CD4-positive, alpha-beta T cell treated with Interleukin-4 for 4 hours (primary cell): Measurements from ENCODE around the gene TMEM128.
"Not testable (repeated sequence)": the region's sequence is repeated elsewhere in the genome, so short reads cannot be mapped to it uniquely, and the experiment has no call there.

Experiments used
- DNase-seq: peaks from one replicate; pipeline ENCODE4 v3.0.0-alpha.2; 2020

The TMEM128 gene

DNA sequence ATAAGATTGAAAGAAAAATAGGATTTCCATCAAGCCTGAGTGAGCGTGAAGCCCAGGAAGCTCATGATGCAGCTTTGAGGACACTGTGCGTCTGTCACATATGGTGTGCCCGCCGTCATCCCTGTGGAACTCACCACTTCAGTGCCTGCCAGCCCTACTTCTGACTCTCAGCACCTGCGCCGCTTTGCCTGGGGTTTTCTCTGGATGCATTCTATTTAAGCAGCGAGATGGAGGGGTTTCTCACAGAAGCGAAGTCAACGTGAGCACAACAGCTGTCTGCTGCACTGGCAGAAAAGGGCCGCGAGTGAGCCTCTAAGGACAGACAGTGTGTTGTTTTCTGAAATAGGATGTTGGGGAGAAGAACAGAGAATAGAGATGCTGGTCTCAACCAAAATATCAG is 6.2 kb upstream of the TMEM128 start:
- no peak for DNase-seq

DNA sequence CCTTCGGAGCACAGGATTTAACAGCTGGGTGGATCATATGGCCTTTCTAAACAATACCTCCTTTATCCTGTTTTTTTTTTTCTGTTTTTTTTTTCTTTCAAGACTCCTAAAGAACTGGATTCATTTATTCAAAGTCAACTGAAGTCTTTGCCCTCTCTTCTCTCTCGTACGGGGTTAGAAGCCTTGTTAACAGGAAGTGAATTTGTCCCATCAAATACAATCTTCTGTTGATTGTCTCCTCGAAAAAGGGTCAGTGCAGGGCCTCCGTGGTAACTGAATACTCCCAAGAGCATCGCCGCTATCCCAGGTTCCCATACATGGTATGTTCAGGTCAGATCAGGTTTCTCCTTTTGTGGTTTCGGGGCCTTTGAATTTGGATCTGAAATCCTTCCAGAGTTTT is 1.8 kb upstream of the TMEM128 start:
- DNase-seq = no peak

DNA sequence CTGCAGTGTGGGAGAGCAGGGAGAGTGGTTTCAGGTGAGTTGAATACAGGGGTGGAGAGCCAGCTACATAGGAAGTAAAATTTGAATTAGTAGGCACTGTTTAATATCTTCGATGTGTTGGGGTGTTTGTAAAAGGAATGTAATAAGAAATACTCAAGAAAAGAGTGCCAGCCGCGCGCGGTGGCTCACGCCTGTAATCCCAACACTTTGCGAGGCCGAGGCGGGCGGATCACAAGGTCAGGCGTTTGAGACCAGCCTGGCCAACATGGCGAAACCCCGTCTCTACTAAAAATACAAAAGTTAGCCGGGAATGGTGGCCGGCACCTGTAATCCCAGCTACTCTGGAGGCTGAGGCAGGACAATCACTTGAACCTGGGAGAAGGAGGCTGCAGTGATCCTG is 1.3 kb upstream of the TMEM128 start:
- not testable (repeated sequence) for DNase-seq

DNA sequence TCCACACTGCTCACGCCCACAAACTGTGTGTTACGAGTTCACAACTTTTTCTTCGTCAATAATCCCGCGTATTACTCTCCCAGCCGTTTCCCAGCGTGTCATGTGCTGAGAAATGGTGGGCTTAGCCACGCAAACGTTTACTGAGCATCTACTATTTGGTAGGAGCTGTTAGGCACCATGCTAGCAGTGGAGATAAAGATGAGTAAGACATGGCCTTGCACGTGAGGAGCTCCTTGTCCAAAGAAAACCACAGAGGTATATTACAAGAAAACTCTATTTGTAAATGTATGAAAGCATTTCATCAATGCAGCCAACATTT is 821 bp upstream of the TMEM128 start:
- no peak for DNase-seq

DNA sequence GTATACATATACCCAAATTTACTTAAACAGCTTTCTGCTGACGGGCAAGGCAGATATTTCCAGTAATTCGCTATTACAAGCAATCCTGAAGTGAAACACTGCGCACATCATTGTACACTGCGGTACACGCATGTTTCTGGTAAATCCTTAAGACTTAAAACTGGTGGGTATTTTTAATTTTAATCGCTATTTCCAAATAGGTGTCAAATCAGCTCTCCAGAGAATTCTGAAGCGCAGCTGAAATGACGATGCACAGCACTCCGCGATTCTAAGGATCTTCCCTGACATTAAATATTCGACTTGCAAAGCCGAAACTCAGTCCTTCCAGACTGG is 361 bp downstream of the TMEM128 start:
- no peak for DNase-seq

GRCh38 chr4:4245172-4245571 is 2.9 kb downstream of the TMEM128 start:
- DNase-seq = no peak

GRCh38 chr4:4239551-4239950 is 8.5 kb downstream of the TMEM128 start:
- DNase-seq = not testable (repeated sequence)

DNA sequence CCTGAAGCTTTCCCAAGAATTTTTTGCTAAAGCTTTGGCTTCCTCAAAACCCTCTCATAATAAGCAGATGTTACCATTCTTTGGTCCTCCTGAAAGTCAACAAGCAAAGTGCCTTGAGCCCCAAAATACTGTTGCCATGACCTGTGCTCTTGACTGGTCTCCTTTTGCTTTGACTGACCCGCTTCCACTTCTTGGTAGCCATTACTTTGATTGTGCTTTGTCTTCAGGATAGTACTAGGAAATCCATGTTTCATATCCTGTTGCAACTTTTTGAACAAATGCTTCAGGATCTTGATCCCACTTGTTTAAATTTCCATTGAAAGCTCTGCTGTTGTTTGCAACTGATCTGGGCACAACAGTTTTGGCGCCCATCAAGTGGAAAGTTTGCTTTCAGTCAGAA is 14.4 kb downstream of the TMEM128 start:
- no peak for DNase-seq

DNA sequence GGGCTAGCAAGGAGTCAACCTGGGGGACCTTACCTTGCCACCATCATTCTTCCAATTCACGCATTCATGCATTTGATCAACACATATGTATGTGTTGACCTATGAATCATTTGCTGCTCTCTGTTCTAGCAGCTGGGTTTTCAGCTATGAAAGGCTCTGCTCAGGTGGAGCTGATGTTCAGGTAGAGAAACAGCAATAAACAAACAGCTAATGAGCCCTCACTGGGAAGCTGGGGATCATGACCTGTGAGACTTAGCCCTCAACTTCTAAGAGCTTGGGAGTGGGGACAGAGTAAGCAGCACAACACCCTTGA is 19.7 kb downstream of the TMEM128 start:
- DNase-seq = no peak

DNA sequence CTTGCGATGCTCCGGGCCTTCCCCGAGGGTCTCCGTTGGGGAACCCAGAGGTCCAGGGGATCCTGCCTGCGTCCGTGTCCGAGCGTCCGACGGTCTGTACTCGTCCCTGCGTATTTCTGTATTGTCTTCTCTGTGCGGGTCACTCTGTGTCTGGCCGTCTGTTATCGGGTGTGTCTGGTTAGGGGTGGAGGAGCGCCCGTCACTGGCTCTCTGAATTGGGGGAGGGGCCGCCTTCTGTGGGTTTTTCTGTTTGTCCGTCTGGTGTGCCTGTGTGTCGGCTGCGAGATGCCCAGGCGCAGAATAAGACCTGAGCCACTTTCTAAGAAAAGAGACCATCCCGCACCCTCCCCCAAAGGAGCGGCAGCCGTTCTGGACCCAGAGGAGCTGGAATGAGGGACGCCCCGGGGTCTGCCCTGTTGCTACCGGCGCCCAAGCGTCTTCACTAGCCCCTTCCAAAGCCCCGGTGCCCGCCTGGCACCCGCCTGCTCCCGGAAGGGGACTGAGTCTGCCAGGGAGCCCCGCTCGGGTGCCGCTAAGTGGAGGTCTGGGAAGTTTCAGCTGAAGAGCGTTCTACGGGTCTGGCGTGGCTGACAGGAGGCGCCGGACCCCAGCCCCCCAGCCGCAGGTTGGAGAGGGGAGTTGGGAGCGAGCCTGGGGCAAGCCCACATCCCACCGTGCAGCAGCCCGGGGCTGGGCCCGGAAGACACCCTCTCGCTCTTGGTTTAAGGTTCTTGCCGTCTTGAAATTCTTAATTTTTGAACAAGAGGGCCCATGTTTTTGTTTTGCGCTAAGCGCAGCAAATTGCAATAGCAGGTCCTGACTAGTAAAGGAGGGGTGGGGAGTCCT is 20.3 kb downstream of the TMEM128 start:
- DNase-seq = no peak

DNA sequence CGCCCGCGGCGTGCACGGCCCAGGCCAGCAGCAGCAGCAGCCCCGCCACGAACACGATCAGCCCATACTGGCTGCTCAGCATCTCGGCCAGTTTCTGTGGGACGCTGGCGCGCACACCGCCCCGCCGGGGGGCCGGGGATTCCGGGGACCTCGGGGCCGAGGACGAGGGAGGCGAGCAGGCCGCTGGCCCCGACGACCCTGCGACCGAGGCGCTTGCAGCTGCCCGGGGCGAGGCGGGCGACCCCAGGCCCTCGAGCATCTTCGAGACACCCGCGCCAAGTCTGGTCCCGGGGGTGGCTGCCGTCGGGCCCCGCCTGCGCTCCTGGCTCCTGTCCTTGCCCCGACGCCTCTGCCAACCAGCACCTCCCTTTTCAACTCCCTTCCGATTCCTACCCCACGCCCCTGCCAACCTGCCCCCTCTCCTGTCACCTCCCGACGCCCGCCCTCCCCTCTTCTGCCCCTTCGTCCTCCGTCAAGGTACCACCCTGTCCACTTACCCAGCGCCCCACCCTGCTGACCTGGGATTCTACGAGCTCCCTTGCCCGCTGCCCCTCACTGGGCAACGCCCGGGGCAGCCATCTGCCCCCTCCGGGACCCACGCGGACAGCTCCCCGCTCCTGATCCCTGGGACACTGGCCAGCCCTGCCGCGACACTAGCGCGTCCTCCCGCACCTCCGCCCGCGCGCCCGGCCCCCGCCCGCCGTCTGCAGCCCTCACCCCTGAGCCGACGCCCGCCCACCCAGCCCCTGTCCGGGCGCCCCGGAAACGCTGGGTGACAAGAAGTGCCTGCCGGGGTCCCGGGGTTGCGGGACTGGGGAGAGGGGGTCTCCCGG is 21.2 kb downstream of the TMEM128 start, which contains the start of gene OTOP1:
Gene OTOP1, minus strand, starts transcription at position 324 of the 833 bp plus-strand sequence. Its CDS starts 65 bp downstream, at position 259.
- no peak for DNase-seq

DNA sequence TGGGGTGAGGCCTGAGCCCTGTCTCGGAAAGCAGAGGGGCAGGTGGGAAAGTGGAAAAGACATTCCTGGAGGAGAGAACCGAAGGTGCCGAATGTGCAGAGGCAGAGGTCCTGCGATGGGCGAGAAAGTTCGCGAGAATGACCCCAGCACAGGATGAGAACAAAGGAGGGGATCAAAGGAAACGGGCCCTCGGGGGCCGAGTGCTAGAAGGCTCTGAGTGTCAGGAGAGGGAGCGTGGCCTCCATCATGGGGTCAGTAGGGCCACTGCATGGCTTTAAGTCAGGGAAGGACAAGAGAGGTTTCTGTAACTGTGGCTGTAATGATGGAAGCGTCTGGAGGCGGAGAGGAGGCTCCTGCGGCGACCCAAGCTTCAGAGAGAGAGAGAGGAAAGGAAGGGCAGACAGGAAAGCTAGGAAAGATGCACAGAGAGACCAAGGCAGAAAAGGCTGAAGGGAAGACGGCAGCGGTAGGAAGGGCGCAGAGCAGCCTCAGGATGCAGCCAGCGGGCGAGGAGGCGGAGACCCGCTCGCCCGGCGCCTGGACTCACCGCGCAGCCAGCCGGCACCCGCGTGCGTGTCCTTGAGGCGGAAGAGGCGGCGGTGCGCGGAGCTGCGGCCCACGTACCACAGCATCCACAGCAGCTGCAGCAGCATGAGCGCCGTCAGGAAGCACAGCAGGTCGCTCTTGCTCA is 22.0 kb downstream of the TMEM128 start:
- DNase-seq = no peak

- no peak for DNase-seq
These were observed 30.9 kb downstream of the TMEM128 start for GRCh38 chr4:4217113-4217512.

DNA sequence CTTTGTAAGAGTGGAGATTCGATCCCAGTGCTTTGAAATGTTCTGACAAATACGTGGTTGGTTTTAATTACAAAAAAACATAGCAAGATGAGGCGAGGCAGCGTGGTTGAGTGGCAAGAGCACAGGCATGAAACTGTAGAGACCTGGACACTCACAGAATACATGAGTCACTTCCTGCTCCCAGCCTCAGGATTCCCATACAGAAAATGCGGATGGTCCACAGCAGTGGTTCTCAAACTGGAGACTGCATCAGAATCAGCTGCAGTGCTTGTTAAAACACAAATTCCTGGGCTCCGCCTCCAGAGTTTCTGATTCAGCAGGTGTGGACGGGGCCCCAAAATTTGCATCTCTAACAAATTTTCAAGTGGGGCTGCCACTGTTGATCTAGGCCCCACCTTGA is 31.4 kb downstream of the TMEM128 start:
- no peak for DNase-seq

DNA sequence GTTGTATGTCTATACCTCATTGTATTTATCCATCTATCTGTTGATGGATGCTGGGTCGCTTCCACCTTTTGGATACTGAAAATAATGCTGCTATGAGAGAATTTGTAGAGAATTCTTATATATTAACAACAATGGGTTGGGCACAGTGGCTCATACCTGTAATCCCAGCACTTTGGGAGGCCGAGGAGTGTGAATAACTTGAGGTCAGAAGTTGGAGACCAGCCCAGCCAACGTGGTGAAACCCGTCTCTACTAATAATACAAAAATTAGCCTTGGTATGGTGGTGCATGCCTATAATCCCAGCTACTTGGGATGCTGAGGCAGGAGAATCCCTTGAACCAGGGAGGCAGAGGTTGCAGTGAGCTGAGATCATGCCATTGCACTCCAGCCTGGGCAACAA is 34.3 kb downstream of the TMEM128 start:
- DNase-seq = not testable (repeated sequence)

- DNase-seq = no peak
These were observed 41.8 kb downstream of the TMEM128 start for GRCh38 chr4:4206204-4206603.

GRCh38 chr4:4204401-4204745 is 43.6 kb downstream of the TMEM128 start:
- DNase-seq = no peak

- DNase-seq = no peak
These were observed 44.2 kb downstream of the TMEM128 start for GRCh38 chr4:4203688-4204400.

GRCh38 chr4:4202510-4202909 is 45.5 kb downstream of the TMEM128 start:
- DNase-seq = no peak

DNA sequence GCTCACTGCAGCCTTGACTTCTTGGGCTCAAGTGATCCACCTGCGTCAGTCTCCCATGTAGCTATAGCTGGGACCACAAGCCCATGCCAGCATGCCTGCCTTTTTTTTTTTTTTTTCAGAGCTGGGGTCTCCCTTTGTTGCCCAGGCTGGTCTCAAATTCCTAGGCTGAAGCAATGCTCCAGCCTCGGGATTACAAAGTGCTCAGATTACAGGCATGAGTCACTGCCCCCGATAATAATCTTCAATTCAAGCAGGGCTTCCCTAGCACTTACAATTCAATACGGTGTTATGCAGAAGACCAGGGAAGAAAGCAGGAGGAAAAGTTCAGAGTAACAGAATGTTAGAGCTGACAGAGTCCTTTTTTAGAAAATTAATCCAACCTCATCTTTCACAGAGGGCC is 47.4 kb downstream of the TMEM128 start:
- no peak for DNase-seq

DNA sequence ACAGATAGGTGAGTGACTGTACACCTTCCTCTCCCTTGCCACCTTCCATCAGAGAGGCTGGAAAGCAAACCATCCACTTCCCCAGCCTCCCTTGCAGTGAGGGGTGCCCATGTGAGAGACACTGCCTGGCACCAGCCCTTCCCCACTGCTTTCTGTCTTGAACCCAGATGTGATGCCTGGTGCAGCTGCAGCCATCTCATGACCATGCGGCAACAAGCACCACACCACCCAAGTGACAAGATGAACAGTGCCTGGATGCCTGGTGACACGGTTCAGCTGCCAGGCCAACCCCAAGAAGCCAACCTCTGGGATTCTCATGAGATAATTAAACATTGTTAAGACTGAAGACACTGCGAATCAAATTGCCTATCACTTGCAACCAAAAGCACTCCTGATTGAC is 52.7 kb downstream of the TMEM128 start:
- no peak for DNase-seq

DNA sequence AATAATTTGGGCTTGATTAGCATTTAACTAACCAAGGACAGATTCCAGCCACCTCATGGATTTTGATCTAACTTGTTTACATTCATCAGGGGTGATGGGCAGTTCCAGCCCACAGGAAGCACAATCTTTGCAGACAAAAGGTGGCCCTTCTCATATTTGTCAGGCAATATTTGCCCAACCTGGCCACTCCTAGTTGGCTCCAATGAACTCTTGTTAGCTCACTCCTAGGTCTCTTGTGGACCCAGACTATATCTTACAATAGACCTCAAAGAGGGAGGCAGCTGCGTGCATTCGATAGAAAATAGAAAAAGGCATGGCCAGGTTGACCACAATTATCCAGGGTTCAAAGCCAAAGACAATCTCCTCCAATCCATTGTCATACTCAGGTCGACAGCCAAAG is 59.5 kb downstream of the TMEM128 start:
- not testable (repeated sequence) for DNase-seq
